Stimulated activated CD8-positive, alpha-beta memory T cell treated with anti-CD3 and anti-CD28 coated beads, Interleukin-7, amount 100 ng/mL, for 1 hour (primary cell): ENCODE measurements around the gene INPP5B.
"Not testable (repeated sequence)": the region's sequence is repeated elsewhere in the genome, so short reads cannot be mapped to it uniquely, and the experiment has no call there.

Experiments
- DNase-seq, 2 donors: peaks; one replicate each; pipeline ENCODE4 v3.0.0-alpha.2; 2020; ENCODE audit warnings: low read depth in 2 of 2

INPP5B gene

GRCh38 chr1:37914719-37915475, 32.0 kb downstream of the INPP5B start:
- no peak for DNase-seq

DNA sequence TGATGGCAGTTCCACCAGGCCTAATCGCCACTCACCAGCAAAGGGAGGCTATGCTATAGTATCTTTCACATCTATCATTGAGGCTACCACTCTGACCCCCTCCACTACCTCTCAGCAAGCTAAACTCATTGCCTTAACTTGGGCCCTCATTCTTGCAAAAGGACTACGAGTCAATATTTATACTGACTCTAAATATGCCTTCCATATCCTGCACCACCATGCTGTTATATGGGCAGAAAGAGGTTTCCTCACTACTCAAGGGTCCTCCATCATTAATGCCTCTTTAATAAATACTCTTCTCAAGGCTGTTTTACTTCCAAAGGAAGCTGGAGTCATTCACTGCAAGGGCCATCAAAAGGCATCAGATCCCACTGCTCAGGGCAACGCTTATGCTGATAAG, 35.4 kb downstream of the INPP5B start:
- DNase-seq, result not testable (repeated sequence)

GRCh38 chr1:37910886-37911285, 36.0 kb downstream of the INPP5B start:
- DNase-seq, result not testable (repeated sequence)

DNA sequence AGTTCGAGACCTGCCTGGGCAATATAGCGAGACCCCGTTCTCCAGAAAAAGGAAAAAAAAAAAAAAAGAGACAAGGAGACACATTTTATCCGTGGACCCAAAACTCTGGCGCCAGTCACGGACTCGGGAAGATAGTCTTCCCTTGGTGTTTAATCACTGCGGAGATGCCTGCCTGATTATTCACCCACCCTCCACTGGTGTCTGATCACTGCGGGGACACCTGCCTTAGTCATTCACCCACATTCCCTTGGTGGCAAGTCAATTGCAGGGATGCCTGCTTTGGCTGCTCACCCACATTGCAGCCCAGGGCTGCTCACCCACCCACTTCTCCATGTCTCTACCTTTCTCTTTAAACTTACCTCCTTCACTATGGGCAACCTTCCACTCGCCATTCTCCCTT, 38.3 kb downstream of the INPP5B start:
- not testable (repeated sequence) for DNase-seq

DNA sequence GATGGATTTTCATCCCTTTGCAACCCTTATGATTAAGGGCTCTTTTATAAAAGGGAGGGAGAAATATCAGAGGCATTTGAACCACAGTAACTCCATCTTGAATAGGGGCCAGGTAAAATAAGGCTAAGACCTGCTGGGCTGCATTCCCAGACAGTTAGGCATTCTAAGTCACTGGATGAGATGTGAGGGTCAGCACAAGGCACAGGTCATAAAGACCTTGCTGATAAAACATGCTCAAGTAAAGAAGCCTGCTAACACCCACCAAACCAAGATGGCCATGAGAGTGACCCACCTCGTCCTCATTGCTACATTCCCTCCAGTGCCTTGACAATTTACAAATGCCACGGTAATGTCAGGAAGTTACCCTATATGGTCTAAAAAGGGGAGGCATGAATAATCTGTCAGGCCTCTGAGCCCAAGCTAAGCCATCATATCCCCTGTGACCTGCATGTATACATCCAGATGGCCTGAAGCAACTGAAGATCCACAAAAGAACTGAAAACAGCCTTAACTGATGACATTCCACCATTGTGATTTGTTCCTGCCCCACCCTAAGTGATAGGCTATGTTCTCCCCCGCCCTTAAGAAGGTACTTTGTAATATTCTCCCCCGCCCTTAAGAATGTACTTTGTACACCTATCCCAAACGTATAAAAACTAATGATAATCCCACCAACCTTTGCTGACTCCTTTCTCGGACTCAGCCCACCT, 39.3 kb downstream of the INPP5B start:
- not testable (repeated sequence) for DNase-seq

DNA sequence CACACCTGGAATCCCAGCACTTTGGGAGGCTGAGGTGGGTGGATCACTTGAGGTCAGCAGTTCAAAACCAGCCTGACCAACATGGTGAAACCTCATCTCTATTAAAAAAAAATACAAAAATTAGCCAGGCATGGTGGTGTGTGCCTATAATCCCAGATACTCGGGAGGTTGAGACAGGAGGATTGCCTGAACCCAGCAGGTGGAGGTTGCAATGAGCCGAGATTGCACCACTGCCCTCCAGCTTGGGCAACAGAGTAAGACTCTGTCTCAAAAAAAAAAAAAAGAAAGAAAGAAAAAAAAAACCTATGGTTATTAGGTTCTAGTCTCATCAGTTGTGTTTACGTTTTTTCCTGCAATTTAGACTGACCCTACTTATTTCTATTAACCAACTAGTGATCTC, 40.3 kb downstream of the INPP5B start:
- not testable (repeated sequence) for DNase-seq

DNA sequence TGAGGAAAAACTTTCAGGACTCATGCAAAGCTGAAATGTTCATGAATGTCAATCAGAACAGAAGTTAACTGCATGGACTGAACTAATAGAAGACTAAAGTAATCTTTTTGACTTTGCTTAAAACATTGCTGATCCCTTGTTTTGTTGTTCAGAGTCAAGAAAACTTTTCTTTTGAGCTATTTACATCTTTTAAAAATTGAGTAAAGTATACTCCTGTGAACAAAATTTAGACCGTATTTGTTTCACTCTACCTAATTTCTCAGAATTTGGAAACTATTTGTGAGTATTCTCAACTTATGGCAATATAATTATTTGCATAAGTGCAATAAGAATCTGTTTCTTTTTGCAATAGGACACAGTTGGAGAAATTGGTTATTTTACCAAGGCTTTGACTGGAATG, 41.1 kb downstream of the INPP5B start:
- no peak for DNase-seq

- not testable (repeated sequence) for DNase-seq
Observed at GRCh38 chr1:37903921-37904320, 42.9 kb downstream of the INPP5B start.

DNA sequence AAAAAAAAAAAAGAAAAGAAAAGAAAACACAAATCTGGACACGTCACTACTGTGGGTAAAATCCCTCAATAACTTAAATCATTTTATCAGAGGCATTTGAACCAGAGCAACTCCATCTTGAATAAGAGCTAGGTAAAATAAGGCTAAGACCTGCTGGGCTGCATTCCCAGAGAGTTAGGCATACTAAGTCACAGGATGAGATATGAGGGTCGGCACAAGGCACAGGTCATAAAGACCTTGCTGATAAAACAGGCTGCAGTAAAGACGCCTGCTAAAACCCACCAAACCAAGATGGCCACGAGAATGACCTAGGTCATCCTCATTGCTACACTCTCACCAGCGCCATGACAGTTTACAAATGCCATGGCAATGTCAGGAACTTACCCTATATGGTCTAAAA, 43.9 kb downstream of the INPP5B start:
- no peak for DNase-seq

- DNase-seq, result no peak
Observed at GRCh38 chr1:37901893-37902225, 45.0 kb downstream of the INPP5B start.

DNA sequence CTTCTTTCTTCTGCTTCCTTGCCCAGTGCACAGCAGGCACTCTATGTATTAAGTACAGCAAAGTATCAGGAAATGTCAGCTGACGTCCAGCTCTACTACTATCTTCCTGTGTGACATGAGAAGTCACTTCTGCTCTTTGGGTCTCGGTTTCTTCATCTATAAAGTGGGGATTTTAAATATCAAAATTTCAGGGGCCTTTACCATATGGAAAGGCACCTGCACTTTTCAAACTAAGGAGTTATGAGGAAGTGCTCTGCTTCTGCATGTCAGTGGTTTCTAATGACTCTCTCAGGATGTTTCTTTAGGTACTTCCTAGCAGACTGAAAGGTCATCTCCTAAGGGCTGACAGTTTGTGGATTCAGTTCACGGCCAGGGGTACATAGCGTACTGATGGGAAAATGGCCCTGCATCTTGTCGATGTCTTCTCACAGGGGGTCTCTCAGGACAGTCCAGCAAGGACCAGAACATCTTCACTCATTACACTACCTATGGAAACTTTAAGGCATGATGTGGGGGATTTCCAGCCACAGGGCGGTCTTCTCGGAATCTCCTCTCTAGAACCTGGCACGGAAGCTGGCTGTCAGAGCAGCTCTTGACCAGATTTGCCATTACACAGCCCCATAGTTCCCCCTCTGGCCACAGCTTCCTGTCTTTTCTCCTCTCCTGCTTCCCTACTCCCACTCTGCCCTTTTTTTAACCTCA, 45.5 kb downstream of the INPP5B start:
- no peak for DNase-seq

DNA sequence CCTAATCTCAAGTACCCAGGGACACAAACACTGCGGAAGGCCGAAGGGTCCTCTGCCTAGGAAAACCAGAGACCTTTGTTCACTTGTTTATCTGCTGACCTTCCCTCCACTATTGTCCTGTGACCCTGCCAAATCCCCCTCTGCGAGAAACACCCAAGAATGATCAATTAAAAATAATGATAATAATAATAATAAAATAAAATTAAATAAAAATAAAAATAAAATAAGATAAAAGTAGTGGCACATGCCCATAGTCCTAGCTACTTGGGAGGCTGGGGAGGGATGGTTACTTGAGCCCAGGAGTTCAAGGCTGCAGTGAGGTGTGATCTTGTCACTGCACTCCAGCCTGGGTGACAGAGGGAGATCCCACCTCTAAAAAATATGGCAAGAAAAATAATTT, 49.3 kb downstream of the INPP5B start:
- DNase-seq, result not testable (repeated sequence)

GRCh38 chr1:37893673-37894072, 53.2 kb downstream of the INPP5B start:
- DNase-seq, result no peak

DNA sequence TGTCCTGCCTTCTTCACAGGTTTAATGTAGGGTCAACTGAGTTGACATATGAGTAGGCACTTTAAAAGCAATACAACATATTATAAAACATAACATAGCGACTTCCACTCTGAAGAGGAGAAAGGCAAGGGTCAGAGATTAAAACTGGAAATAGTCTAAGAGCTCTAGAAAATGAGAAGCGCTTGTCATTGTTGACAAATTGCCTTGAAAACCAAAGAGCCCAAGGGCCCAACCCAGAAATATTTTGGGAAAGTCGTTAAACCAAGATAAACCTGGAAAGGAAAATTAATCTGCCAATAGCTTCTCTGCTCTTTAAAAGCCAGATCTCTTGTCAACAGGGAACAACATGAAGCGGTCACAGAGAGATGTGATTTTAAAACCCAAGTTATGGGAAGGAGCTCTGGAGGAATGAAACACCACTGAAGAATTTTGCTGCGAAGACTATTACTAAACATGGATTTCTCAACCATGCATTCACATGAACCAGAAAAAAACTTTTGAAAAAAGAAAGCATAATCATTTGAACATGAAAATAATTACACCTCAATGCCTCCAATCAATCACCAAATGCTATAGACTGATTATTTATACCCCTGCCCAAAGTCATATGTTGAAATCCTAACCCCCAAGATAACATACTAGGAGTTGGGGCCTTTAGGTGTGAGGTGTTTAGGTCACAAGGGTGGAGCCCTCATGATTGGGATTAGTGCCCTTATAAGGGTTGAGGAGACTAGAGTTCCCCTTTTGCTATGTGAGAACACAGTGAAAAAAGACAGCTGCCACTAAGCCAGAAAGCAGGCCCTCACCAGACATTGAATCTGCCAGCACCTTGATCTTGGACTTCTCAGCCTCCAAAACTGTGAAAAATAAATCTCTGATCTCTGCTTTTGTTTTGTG, 54.5 kb downstream of the INPP5B start:
- no peak for DNase-seq

DNA sequence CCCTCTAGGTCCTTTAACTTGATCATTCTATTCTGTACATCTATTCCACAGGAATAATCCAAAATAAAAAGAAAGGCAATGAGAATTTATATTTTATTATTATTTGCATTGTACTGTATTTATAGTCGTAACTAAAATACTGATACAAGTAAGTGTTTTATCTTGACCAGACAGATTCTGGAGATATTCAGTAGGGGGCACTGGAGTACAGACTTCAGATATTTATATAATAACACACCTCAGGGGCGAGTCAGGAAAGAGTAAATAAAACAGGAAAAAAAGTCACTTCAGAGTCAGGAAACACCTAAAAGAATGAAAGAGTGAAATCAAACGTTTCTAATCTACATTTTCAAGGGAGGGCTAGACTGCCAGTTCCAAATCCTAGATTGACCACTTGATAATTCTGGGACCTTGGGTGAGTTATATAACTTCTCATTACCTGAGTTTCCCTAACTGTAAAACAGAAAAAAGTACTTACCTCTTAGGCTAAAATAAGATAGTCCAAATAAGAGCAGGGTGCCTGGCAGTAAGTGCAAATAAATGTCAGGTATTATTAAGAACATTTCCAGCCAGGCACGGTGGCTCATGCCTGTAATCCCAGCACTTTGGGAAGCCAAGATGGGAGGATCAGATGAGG, 56.4 kb downstream of the INPP5B start:
- DNase-seq, result no peak

GRCh38 chr1:37888022-37888700, 58.7 kb downstream of the INPP5B start:
- no peak for DNase-seq

- DNase-seq, result no peak
Observed at GRCh38 chr1:37884145-37884544, 62.7 kb downstream of the INPP5B start.

DNA sequence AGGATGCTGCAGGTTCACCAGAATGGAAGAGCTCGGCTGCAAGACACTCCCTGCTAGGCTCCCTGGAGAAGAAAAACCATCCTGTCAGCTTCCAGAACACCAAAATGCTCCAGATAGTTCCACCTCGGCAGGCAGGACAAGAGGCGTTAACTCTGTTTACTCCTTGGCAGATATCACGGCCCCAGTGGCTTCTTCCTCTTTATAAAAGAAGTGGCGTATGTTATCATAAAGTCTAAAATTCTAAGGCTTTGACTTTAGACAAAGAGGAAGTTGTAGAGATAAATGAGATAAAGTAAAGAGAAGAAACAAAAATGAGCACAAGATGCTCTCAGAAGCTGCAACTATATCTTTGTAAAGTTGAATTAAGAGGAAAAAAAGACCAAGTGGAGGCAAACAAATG, 63.2 kb downstream of the INPP5B start:
- DNase-seq, result no peak

DNA sequence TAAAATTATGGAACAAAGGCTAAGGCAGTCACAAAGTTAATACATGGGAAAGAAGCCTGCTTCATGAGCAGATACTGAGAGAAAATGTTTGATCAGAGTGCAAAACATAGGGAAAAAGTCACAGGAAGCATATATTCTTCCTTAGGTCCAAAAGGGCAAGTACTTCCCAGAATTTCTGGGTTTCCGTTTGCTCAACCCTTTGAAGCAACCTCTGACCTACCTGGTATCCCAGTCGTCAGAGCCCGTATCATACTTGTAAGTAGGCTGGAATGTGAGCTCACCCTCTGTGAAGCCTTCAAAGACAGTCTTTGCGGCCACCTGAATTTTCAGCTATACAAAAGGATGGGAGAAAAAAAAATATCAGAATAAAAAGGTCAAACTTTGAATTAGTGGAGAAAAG, 67.0 kb downstream of the INPP5B start:
- DNase-seq, result no peak

DNA sequence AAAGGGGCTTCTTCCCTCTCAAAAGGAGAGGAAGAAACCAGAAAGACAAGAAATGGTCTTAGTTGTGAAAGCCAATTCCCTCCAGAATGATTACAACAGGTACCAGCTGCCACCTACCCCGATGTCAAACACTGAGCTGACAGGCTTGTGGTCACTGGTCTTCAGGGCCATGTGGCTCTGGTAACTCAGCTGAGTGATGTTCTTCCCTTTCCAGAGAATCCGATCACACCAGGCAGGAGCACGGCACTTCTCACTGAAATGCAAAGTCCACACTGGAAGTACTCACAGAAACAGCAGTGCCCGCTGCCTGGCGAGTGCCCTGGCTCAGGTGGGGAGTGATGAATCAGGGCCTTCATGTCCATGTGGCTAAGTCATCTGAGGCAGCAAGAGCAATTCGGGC, 68.8 kb downstream of the INPP5B start:
- no peak for DNase-seq

DNA sequence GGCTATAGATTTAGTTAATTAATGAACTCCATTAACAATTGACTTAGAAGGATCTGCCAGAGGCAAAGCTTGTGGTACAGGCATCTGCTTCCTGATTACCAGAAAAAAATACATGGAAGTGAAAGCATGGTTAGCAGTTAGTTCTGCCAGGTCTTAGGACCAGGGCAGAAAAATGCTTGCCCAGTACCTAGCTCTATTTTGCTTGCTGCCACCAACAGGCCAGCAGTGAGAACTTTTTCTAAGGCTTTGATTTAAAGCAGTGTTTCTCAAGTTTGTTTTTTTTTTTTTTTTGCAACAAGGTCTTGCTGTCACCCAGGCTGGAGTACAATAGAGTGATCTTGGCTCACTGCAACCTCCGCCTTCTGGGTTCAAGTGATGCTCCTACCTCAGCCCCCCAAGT, 71.0 kb downstream of the INPP5B start:
- DNase-seq, result no peak
